ENCODE data around the gene GRID1.

- TF ChIP-seq CTCF (IDR thresholded peaks at IDR 0.05) (no peak), MXI1 (IDR thresholded peaks at IDR 0.05; ENCODE audit: low read depth, low read length) (no peak), EP300 (IDR thresholded peaks at IDR 0.05; ENCODE audit: borderline replicate concordance in 1 of 2, low read depth in 1 of 2, low read length in 1 of 2) (no peak), MEF2A (IDR thresholded peaks at IDR 0.05; ENCODE audit: borderline replicate concordance, low read depth) (no peak)
Observed at GRCh38 chr10:86372784-86373239, 6.2 kb upstream of the GRID1 start.
